Retinal pigment epithelial cell (primary cell): ENCODE results near the gene TRIM17.

Source experiments
- DNase-seq: peaks from one replicate; pipeline ENCODE4 v3.0.0-alpha.2; 2010; ENCODE audit warnings: low read depth
- H3K4me3 ChIP-seq: 2 replicates; pipeline ENCODE4 v1.5.1; 2011; ENCODE audit warnings: mild to moderate bottlenecking, low read length, control low read depth, moderate library complexity
- CTCF ChIP-seq: conservative IDR thresholded peaks from 2 replicates; pipeline ENCODE4 v1.5.1; 2011; ENCODE audit warnings: low read depth, low read length, control low read depth, inconsistent platforms

The TRIM17 gene

GRCh38 chr1:228455715-228456114 is 39.1 kb upstream of the TRIM17 start:
- peak overlapping the region; percentile 86 for H3K4me3 ChIP-seq
- TF ChIP-seq CTCF, result peak; percentile 42
- no peak for DNase-seq

- no peak overlapping the region for H3K4me3 ChIP-seq
- TF ChIP-seq CTCF, result no peak
- no peak for DNase-seq
These were observed 37.6 kb upstream of the TRIM17 start for GRCh38 chr1:228454238-228454637.

- no peak overlapping the region for H3K4me3 ChIP-seq
- no peak for TF ChIP-seq CTCF
- DNase-seq, result no peak
These were observed 37.0 kb upstream of the TRIM17 start for GRCh38 chr1:228453614-228454013.

- no peak overlapping the region for H3K4me3 ChIP-seq
- no peak for DNase-seq
- no peak for TF ChIP-seq CTCF
These were observed 36.4 kb upstream of the TRIM17 start for GRCh38 chr1:228453022-228453560.

GRCh38 chr1:228452194-228453021 is 35.7 kb upstream of the TRIM17 start:
- DNase-seq, result no peak
- H3K4me3 ChIP-seq, result no peak overlapping the region
- no peak for TF ChIP-seq CTCF

GRCh38 chr1:228450200-228450599 is 33.5 kb upstream of the TRIM17 start:
- DNase-seq, result no peak
- no peak for TF ChIP-seq CTCF
- H3K4me3 ChIP-seq, result no peak overlapping the region

- no peak for DNase-seq
- TF ChIP-seq CTCF, result no peak
- no peak overlapping the region for H3K4me3 ChIP-seq
These were observed 31.7 kb upstream of the TRIM17 start for GRCh38 chr1:228448372-228448771.
